Neural progenitor cell (in vitro differentiated cells): ENCODE data around the gene TMEM147. TPM values are rescaled to one million over a fixed set of nuclear protein-coding genes. Genes with fewer than 3 reads are reported as not detected.

ENCODE experiments used
- DNase-seq: peaks from one replicate; pipeline ENCODE4 v3.0.0-alpha.2; 2016; ENCODE audit warnings: low spot score
- H2AFZ ChIP-seq: fragments of 200-600 bp; sonication (generic); replicated peaks from 2 replicates; pipeline ENCODE4 v1.6.1; 2016; ENCODE audit warnings: antibody characterized with exemption
- H3F3A ChIP-seq: fragments of 200-600 bp; sonication (generic); 2 replicates; pipeline ENCODE4 v1.6.1; 2016; ENCODE audit warnings: antibody characterized with exemption, low read depth
- H3K27ac ChIP-seq: fragments of 200-600 bp; sonication (generic); 2 replicates; pipeline ENCODE4 v1.5.1; 2016; ENCODE audit warnings: mild to moderate bottlenecking
- H3K27me3 ChIP-seq: fragments of 200-600 bp; sonication (generic); 2 replicates; pipeline ENCODE4 v1.6.1; 2016; ENCODE audit warnings: mild to moderate bottlenecking, moderate library complexity
- H3K36me3 ChIP-seq: fragments of 200-600 bp; sonication (generic); 2 replicates; pipeline ENCODE4 v1.5.1; 2016
- H3K4me1 ChIP-seq: fragments of 200-600 bp; sonication (generic); 2 replicates; pipeline ENCODE4 v1.6.1; 2016; ENCODE audit warnings: mixed run types
- H3K4me2 ChIP-seq: fragments of 200-600 bp; sonication (generic); 2 replicates; pipeline ENCODE4 v1.6.1; 2016
- H3K4me3 ChIP-seq: fragments of 200-600 bp; sonication (generic); 2 replicates; pipeline ENCODE4 v1.5.1; 2016
- H3K79me2 ChIP-seq: fragments of 200-600 bp; sonication (generic); 2 replicates; pipeline ENCODE4 v1.6.1; 2016; ENCODE audit warnings: low read depth
- H3K9ac ChIP-seq: fragments of 200-600 bp; sonication (generic); 2 replicates; pipeline ENCODE4 v1.6.1; 2016
- H3K9me3 ChIP-seq: fragments of 200-600 bp; sonication (generic); 2 replicates; pipeline ENCODE4 v1.5.1; 2016; ENCODE audit warnings: low read depth
- H4K20me1 ChIP-seq: fragments of 200-600 bp; sonication (generic); 2 replicates; pipeline ENCODE4 v1.6.1; 2016; ENCODE audit warnings: low read depth
- H3K27ac Mint-ChIP-seq: 3 replicates; pipeline ENCODE4 v1.8.0; 2021; ENCODE audit warnings: mixed read lengths
- H3K27me3 Mint-ChIP-seq: 2 replicates; pipeline ENCODE4 v1.8.0; 2022; ENCODE audit warnings: low read depth, mild to moderate bottlenecking, inconsistent platforms, moderate library complexity, mixed read lengths; ENCODE audit not compliant: insufficient read depth
- H3K36me3 Mint-ChIP-seq: 3 replicates; pipeline ENCODE4 v1.8.0; 2021; ENCODE audit warnings: mixed read lengths
- H3K4me1 Mint-ChIP-seq: 3 replicates; pipeline ENCODE4 v1.8.0; 2021; ENCODE audit warnings: mixed read lengths
- H3K4me3 Mint-ChIP-seq: 3 replicates; pipeline ENCODE4 v1.8.0; 2021; ENCODE audit warnings: mild to moderate bottlenecking, moderate library complexity, mixed read lengths
- H3K9me3 Mint-ChIP-seq: 3 replicates; pipeline ENCODE4 v1.8.0; 2020; ENCODE audit warnings: mixed read lengths
- EZH2 ChIP-seq: fragments of 200-600 bp; sonication (generic); IDR thresholded peaks from 2 replicates; pipeline ENCODE4 v1.6.1; 2017; ENCODE audit warnings: antibody characterized with exemption, mild to moderate bottlenecking, moderate library complexity
- EZH2phosphoT487 ChIP-seq: fragments of 200-600 bp; sonication (generic); IDR thresholded peaks from 2 replicates; pipeline ENCODE4 v1.6.1; 2017; ENCODE audit warnings: antibody characterized with exemption
- total RNA-seq: library from RNA; depleted of rRNA; stranded (reverse); fragments of >200 nt; gene quantifications from 2 replicates; pipeline ENCODE4 v1.2.3, GENCODE V29; 2015; ENCODE audit warnings: low replicate concordance
- TF ChIP-seq, protein P1 (sequence below): fragments of 200-600 bp; sonication (generic); IDR thresholded peaks from 2 replicates; pipeline ENCODE4 v1.5.1; 2017; ENCODE audit warnings: antibody characterized with exemption, mild to moderate bottlenecking

Gene TMEM147
- total RNA-seq, 1 donor from 2014 or later = 57.8 TPM

DNA sequence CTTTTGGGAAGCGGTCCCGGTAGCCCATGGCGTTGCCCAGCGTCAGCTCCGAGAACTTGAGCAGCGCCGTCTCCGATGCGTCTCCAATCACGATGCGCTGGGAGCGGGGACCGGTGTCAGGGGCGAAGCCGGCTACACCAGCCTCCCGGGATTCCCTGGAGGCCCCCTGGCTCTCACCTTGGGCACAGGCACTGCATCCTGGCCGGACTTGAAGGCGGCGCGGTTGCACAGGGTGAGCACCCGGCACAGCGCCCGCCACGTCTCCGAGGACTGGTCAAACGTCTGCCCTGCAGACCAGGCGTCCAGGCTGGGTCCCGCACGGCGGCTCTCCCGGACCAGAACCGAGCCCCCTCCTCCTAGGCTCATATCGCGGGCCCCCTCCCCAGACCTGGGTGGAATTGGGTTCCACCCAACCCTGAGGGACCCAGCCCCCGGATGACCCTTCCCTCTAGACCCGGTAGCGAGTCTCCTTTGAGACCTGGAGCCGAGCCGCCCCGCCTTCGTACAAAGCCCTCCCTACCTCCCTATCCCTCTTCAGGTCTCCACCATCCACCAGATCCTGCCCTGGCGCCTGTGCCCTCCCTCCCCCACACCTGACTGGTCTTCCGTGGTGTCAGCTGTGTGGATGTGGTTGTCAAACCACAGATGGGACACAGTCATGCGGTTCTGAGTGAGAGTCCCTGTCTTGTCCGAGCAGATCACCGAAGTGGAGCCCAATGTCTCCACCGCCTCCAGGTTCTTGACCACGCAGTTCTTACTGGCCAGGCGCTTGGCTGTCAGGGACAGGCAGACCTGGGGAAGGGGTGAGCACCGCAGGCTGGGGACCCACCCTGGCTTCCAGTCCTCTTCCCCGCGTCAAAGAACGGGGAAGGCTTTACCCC is 13.2 kb downstream of the TMEM147 start:
- Histone ChIP-seq H3K79me2 (no peaks in the 10 kb centered on the region), H2AFZ (no peak overlapping the region), H3K36me3 (no peaks in the 10 kb centered on the region), H4K20me1 (no peaks in the 10 kb centered on the region), H3K4me3 (peak overlapping the region; percentile 54), H3K27me3 (peaks cover 79% of the 10 kb centered on the region), H3K9me3 (no peaks in the 10 kb centered on the region), H3K9ac (no peak overlapping the region), H3F3A (peaks cover 11% of the 10 kb centered on the region), H3K4me2 (peak overlapping the region; percentile 73), H3K4me1 (no peaks in the 10 kb centered on the region), H3K27ac (no peak overlapping the region)
- H3K4me1 Mint-ChIP-seq = peaks cover 11% of the 10 kb centered on the region
- no peak overlapping the region for H3K27ac Mint-ChIP-seq
- H3K27me3 Mint-ChIP-seq = peaks cover 38% of the 10 kb centered on the region
- DNase-seq = no peak
- no peak for TF ChIP-seq EZH2phosphoT487
- peak; percentile 32 for TF ChIP-seq EZH2
- TF ChIP-seq, protein P1, sequence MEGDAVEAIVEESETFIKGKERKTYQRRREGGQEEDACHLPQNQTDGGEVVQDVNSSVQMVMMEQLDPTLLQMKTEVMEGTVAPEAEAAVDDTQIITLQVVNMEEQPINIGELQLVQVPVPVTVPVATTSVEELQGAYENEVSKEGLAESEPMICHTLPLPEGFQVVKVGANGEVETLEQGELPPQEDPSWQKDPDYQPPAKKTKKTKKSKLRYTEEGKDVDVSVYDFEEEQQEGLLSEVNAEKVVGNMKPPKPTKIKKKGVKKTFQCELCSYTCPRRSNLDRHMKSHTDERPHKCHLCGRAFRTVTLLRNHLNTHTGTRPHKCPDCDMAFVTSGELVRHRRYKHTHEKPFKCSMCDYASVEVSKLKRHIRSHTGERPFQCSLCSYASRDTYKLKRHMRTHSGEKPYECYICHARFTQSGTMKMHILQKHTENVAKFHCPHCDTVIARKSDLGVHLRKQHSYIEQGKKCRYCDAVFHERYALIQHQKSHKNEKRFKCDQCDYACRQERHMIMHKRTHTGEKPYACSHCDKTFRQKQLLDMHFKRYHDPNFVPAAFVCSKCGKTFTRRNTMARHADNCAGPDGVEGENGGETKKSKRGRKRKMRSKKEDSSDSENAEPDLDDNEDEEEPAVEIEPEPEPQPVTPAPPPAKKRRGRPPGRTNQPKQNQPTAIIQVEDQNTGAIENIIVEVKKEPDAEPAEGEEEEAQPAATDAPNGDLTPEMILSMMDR = no peak
- no peaks in the 10 kb centered on the region for H3K9me3 Mint-ChIP-seq
- peak overlapping the region; percentile 91 for H3K4me3 Mint-ChIP-seq
- H3K36me3 Mint-ChIP-seq = no peaks in the 10 kb centered on the region

DNA sequence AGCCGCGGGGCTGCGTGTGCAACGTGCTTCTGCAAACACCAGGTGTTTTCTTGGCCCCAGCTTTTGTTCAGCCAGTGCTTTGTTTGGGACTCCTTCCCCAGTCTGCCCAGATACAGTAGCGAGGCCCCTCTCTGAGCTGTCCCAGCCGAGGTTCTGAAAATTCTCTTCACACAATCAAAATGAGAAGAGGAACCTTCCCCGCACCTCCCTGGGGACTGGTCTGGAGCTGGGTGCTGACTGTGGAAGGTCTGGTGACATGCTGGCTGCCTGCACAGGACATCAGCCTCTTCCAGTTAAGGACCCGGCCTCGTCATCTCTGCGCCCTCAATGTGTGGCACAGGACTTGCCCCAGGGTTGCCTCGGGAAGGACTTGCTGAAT is 13.8 kb downstream of the TMEM147 start:
- Histone ChIP-seq H3K4me3 (no peak overlapping the region), H3F3A (peaks cover 11% of the 10 kb centered on the region), H3K4me2 (no peak overlapping the region), H3K36me3 (no peaks in the 10 kb centered on the region), H2AFZ (no peak overlapping the region), H3K27ac (no peak overlapping the region), H3K4me1 (no peaks in the 10 kb centered on the region), H3K79me2 (no peaks in the 10 kb centered on the region), H3K9me3 (no peaks in the 10 kb centered on the region), H4K20me1 (no peaks in the 10 kb centered on the region), H3K27me3 (peaks cover 78% of the 10 kb centered on the region), H3K9ac (no peak overlapping the region)
- H3K27me3 Mint-ChIP-seq = peaks cover 35% of the 10 kb centered on the region
- peaks cover 11% of the 10 kb centered on the region for H3K4me1 Mint-ChIP-seq
- TF ChIP-seq, protein P1 = no peak
- TF ChIP-seq EZH2phosphoT487 (no peak), EZH2 (no peak)
- peak overlapping the region; percentile 43 for H3K4me3 Mint-ChIP-seq
- H3K27ac Mint-ChIP-seq = no peak overlapping the region
- H3K9me3 Mint-ChIP-seq = no peaks in the 10 kb centered on the region
- DNase-seq = peak; percentile 31
- H3K36me3 Mint-ChIP-seq = no peaks in the 10 kb centered on the region

- Histone ChIP-seq H3K4me2 (no peak overlapping the region), H3K27me3 (peaks cover 76% of the 10 kb centered on the region), H3K9ac (no peak overlapping the region), H3K27ac (no peak overlapping the region), H3K79me2 (no peaks in the 10 kb centered on the region), H3F3A (peaks cover 11% of the 10 kb centered on the region), H3K4me3 (no peak overlapping the region), H3K36me3 (no peaks in the 10 kb centered on the region), H2AFZ (no peak overlapping the region), H4K20me1 (no peaks in the 10 kb centered on the region), H3K4me1 (no peaks in the 10 kb centered on the region), H3K9me3 (no peaks in the 10 kb centered on the region)
- Mint-ChIP-seq H3K27me3 (peaks cover 33% of the 10 kb centered on the region), H3K27ac (no peak overlapping the region), H3K4me3 (peak overlapping the region; percentile 33), H3K4me1 (peaks cover 11% of the 10 kb centered on the region), H3K36me3 (no peaks in the 10 kb centered on the region), H3K9me3 (no peaks in the 10 kb centered on the region)
- DNase-seq = no peak
- TF ChIP-seq EZH2phosphoT487 = no peak
- TF ChIP-seq, protein P1 = no peak
- TF ChIP-seq EZH2 = no peak
Measured at GRCh38 chr19:35559781-35560180, 14.4 kb downstream of the TMEM147 start.
